ENCODE results near the gene SS18.
A peak's percentile ranks its signal among the peaks of the same experiment; 100 is the strongest.

SS18 gene

DNA sequence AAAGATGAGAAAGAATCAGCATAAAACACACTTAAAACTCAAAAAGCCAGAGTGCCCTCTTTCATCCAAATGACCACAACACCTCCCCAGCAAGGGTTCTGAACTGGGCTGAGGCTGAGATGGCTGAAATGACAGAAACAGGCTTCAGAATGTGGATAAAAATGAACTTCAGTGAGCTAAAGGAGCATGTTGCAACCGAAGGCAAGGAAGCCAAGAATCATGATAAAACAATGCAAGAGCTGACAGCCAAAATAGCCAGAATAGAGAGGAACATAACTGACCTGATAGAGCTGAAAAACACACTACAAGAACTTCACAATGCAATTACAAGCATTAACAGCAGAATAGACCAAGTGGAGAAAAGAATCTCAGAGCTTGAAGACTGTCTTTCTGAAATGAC is 31.1 kb upstream of the SS18 start:
- TF ChIP-seq, protein P1, sequence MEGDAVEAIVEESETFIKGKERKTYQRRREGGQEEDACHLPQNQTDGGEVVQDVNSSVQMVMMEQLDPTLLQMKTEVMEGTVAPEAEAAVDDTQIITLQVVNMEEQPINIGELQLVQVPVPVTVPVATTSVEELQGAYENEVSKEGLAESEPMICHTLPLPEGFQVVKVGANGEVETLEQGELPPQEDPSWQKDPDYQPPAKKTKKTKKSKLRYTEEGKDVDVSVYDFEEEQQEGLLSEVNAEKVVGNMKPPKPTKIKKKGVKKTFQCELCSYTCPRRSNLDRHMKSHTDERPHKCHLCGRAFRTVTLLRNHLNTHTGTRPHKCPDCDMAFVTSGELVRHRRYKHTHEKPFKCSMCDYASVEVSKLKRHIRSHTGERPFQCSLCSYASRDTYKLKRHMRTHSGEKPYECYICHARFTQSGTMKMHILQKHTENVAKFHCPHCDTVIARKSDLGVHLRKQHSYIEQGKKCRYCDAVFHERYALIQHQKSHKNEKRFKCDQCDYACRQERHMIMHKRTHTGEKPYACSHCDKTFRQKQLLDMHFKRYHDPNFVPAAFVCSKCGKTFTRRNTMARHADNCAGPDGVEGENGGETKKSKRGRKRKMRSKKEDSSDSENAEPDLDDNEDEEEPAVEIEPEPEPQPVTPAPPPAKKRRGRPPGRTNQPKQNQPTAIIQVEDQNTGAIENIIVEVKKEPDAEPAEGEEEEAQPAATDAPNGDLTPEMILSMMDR (IDR thresholded peaks at IDR 0.05; ENCODE audit: low read length, missing control alignments) = no peak
- no peak overlapping the region for H3K4me3 ChIP-seq (replicated peaks; ENCODE audit: low read depth, low read length)
- peak; percentile 59 for DNase-seq (ENCODE audit: low read depth)

DNA sequence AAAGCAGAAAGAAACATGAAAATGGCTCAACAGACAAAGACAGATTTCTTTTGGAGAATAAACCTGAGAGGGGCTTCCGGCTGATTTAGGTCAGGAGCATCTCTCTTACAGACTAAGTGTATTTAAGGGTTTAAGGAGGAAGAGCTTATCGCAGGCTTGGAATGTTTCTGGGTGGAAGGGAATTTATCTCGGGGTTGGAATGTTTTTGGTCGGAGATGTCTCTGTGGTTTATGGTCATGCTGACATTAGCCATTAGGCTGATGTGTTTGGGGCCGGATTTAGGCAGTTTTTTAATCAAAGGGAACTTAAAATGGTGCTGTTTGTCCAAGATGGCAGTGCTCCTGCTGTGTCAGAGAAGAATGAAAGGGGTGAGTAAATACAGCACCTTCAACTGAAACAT is 28.8 kb upstream of the SS18 start:
- TF ChIP-seq, protein P1 (IDR thresholded peaks at IDR 0.05; ENCODE audit: low read length, missing control alignments) = no peak
- no peak overlapping the region for H3K4me3 ChIP-seq (replicated peaks; ENCODE audit: low read depth, low read length)
- no peak for DNase-seq (ENCODE audit: low read depth)

DNA sequence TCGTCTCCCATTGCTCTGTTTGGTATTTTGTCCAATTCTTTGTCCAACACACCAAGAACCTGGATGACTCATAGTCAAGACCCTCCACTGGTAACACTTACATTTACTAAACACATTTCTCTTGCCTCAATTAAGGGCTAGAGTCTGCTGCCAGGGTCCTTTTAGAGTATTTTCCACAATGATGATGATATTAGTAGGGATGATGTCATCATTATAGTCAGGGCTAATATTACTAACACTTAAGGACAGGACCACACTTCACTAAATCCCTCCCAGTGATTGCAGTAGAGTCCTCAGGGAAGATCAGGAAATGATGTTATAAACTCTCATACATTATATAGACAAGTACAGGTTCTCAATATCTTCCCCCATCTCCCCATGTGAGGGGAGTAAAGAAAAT is 13.6 kb upstream of the SS18 start:
- no peak for DNase-seq (ENCODE audit: low read depth)
- H3K4me3 ChIP-seq (replicated peaks; ENCODE audit: low read depth, low read length) = no peak overlapping the region
- TF ChIP-seq, protein P1 (IDR thresholded peaks at IDR 0.05; ENCODE audit: low read length, missing control alignments) = no peak

DNA sequence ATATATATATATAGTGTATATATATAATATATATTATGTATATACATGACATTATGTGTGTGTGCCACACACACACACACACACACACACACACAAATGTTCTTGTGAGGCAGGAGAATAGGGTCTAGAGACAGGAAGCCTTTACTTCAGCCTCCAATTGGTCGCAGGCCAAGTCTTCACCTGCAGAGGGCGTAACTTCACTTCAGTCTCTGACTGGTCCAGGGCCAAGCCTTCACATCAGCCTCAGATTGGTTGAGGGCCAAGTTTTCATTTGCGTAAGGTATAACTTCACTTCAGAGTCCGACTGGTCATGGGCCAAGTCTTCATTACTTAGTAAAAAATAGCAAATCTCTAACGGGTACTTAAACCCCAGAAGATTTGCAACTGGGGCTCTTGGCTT is 13.2 kb upstream of the SS18 start:
- H3K4me3 ChIP-seq (replicated peaks; ENCODE audit: low read depth, low read length) = no peak overlapping the region
- TF ChIP-seq, protein P1 (IDR thresholded peaks at IDR 0.05; ENCODE audit: low read length, missing control alignments) = no peak
- DNase-seq (ENCODE audit: low read depth) = no peak

DNA sequence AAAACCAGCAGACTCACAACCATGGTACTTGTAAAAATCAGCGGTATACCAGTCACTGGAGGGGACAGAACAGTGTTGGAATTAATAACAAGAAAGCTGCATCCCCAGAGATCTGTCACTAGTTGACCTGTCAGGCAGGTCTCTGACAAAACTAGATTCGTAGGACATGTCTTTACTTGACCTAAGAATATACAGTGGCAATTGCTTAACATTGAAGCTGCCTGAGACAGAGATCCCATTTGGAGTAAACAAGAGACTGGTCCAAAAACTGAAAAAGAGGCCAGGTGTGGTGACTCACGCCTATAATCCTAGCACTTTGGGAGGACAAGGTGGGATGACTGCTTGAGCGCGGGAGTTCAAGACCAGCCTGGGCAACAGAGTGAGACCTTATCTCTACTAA is 7.2 kb upstream of the SS18 start:
- TF ChIP-seq, protein P1 (IDR thresholded peaks at IDR 0.05; ENCODE audit: low read length, missing control alignments) = no peak
- DNase-seq (ENCODE audit: low read depth) = no peak
- no peak overlapping the region for H3K4me3 ChIP-seq (replicated peaks; ENCODE audit: low read depth, low read length)

DNA sequence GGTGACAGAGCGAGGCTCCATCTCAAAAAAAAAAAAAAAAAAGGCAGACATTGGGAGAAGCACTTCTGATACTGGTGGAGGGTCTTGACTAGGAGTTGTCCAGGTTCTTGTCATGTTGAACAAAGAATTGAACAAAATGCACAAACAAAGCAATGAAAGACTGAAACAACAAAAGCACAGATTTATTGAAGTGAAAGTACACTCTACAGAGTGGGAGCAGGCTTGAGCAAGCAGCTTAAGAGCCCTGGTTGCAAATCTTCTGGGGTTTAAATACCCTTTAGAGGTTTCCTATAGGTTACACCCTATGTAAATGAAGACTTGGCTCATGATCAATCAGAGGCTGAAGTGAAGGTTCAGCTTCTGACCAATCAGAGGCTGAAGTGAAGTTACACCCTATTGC is 6.4 kb upstream of the SS18 start:
- DNase-seq (ENCODE audit: low read depth) = no peak
- TF ChIP-seq, protein P1 (IDR thresholded peaks at IDR 0.05; ENCODE audit: low read length, missing control alignments) = no peak
- no peak overlapping the region for H3K4me3 ChIP-seq (replicated peaks; ENCODE audit: low read depth, low read length)

DNA sequence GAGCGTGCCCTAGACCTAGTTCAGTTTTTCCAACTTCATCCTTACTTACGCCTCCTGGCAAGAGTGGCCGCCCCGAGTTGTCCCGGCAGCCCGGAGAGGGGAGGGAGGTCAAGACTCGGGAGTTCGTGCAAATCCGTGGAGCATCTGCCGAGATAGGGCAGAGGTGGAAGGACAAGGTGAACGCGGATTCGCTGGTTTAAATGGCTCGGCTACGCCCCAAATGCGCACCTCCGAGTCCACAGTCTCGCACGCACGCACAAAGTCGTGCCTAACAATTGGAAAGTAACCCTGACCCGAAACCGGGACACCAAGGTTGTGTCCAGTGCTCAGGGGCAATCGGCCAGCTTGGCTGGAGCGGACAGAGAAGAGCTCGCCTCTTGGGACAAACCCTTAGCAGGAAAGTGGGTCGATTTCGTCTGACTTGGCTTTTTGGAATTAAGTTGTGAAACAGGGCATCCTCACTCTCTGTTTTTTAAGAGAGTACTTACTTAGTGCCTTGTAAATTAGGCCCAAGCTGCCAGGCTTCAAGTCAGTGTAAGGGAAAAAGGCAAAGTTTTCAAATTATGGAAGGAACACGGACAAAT is 726 bp upstream of the SS18 start:
- no peak for DNase-seq (ENCODE audit: low read depth)
- TF ChIP-seq, protein P1 (IDR thresholded peaks at IDR 0.05; ENCODE audit: low read length, missing control alignments) = no peak
- peak overlapping the region; percentile 84 for H3K4me3 ChIP-seq (replicated peaks; ENCODE audit: low read depth, low read length)
